Measurements from ENCODE around the gene PLCG2.
"Not testable (repeated sequence)": the region's sequence is repeated elsewhere in the genome, so short reads cannot be mapped to it uniquely, and the experiment has no call there.

Gene PLCG2

DNA sequence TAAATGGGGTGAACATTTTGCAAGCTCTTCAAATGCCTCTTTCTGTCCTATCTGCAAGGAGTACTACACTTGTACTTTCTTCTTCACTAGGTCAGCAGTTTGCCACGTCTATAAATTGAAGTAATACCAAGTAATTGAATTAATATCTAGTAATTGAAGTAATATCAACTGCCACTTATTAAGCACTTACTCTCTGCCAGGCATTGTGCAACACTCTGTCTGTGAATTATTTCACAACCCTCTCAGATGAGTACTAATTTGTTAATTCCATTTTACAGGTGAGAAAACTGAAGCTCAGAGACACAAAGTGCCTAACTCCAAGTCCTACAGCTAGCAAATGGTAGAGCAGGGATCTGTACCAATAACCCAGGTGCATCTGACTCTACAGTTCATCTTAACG is 228.1 kb downstream of the PLCG2 start:
- Histone ChIP-seq H3K4me2 (no peak overlapping the region), H3K4me1 (no peaks in the 10 kb centered on the region), H3K27ac (no peak overlapping the region), H3K27me3 (no peaks in the 10 kb centered on the region), H3K9me3 (replicated peaks in 1 of 11) (peaks cover 51 to 60% (median 58%) of the 10 kb centered on the region in 11 experiments), H3K4me3 (no peak overlapping the region), H4K20me1 (no peaks in the 10 kb centered on the region), H3K36me3 (peaks cover 0 to 9% (median 0%) of the 10 kb centered on the region in 11 experiments; a peak in 3 of 22 replicates), H3K9ac (no peak overlapping the region)
- no peak for TF ChIP-seq Cebpa-rat (IDR thresholded peaks at IDR 0.05)

DNA sequence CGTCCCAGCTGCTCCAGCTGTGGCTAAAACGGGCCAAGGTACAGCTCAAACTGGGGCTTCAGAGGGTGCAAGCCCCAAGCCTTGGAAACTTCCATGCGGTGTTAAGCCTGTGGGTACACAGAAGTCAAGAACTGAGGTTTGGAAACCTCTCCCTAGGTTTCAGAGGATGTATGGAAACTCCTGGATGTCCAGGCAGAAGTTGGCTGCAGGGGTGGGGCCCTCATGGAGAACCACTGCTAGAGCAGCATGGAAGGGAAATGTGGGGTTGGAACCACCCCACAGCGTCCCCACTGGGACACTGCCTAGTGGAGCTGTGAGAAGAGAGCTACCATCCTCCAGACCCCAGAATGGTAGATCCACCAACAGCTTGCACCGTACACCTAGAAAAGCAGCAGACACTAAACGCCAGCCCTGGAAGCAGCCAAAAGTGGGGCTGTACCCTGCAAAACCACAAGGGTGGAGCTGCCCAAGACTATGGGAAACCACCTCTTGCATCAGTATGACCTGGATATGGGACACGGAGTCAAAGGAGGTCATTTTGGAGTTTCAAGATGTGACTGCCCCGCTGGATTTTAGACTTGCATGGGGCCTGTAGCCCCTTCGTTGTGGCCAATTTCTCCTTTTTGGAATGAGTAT is 230.0 kb downstream of the PLCG2 start:
- Histone ChIP-seq H3K36me3 (peaks cover 0 to 9% (median 0%) of the 10 kb centered on the region in 11 experiments; a peak in 3 of 22 replicates), H3K9ac (no peak overlapping the region), H4K20me1 (no peaks in the 10 kb centered on the region), H3K4me1 (no peaks in the 10 kb centered on the region), H3K9me3 (replicated peaks in 1 of 11) (peaks cover 51 to 75% (median 65%) of the 10 kb centered on the region in 11 experiments), H3K4me2 (no peak overlapping the region), H3K27ac (no peak overlapping the region), H3K4me3 (peak overlapping the region in 3 of 10 experiments; percentile 13 to 26 (median 13); a peak in 2 of 20 replicates), H3K27me3 (no peaks in the 10 kb centered on the region)
- TF ChIP-seq Cebpa-rat (IDR thresholded peaks at IDR 0.05): no peak

DNA sequence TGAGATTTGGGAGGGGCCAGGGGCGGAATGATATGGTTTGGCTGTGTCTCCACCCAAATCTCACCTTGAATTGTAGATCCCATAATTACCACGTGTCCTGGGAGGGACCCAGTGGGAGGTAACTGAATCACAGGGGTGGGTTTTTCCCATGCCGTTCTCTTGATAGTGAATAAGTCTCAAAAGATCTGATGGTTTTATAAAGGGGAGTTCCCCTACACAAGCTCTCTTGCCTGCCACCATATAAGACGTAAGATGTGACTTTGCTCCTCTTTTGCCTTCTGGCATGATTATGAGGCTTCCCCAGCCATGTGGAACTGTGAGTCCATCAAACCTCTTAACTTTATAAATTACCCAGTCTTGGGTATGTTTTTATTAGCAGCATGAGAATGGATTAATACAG is 230.7 kb downstream of the PLCG2 start:
- not testable (repeated sequence) for H3K27me3 ChIP-seq, H3K4me2 ChIP-seq, H4K20me1 ChIP-seq, H3K9ac ChIP-seq, H3K36me3 ChIP-seq, H3K27ac ChIP-seq, H3K4me1 ChIP-seq
- Histone ChIP-seq H3K9me3 (replicated peaks in 1 of 11) (peaks cover 53 to 79% (median 67%) of the 10 kb centered on the region in 11 experiments), H3K4me3 (0 out of 20 replicates have a peak overlapping the region, but pooled peaks of 1 of the 10 experiments have one; percentile 10)

DNA sequence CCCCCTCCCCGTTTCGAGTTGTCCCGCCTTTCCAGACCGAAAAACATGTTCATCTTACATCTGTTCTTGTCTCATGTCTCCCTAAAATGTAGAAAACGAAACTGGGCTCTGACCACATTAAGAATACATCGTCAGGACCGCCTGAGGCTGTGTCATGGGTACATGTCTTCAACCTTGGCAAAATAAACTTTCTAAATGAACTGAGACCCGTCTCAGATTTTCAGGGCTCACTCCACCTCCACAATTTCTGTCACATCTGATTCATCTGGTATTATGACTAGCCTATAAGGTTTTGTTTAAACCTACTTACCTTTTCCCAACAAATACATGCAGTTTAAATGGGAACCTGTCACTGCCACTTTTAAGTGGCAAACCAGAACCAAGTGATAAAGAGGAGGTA is 231.6 kb downstream of the PLCG2 start:
- no peak for TF ChIP-seq Cebpa-rat (IDR thresholded peaks at IDR 0.05)
- Histone ChIP-seq H3K9me3 (replicated peaks in 1 of 11) (peaks cover 60 to 86% (median 76%) of the 10 kb centered on the region in 11 experiments), H4K20me1 (no peaks in the 10 kb centered on the region), H3K4me2 (no peak overlapping the region), H3K27me3 (no peaks in the 10 kb centered on the region), H3K9ac (no peak overlapping the region), H3K27ac (no peak overlapping the region), H3K4me1 (no peaks in the 10 kb centered on the region), H3K36me3 (peaks cover 0 to 9% (median 0%) of the 10 kb centered on the region in 11 experiments; a peak in 3 of 22 replicates), H3K4me3 (no peak overlapping the region)

DNA sequence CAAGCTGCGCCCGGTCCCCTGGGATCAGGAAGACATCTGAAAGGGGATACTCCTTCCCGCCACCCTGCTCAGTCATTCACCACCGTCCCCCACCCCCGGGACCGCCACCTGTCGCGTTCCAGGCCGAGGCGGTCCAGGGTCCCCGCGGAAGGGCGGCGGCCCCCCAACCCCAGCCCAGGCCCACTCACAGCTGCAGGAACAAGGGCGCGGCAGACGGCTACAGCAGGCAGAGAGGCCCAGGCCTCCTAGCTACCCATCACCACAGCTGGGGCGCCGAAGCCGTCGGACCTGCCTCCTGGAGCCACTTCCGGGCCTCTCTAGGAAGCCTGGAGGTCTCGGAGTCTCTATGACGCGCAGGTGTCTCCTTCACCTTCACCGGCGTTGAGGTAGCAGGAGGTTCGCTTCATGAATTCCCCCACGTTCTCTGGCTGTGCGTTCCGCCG is 232.1 kb downstream of the PLCG2 start, which contains the start of gene SDR42E1:
Gene SDR42E1 (minus strand): TSS at position 272 of the 443 bp plus-strand sequence. CDS start 10,612 bp downstream, outside the sequence.
- no peak within 1 kb of the TSS for H3K4me2 ChIP-seq
- H3K27ac ChIP-seq: no peak within 1 kb of the TSS
- H3K9me3 ChIP-seq (replicated peaks in 1 of 11): peaks cover 60 to 86% (median 80%) of the 10 kb centered on the region in 11 experiments
- H4K20me1 ChIP-seq: no peaks in the 10 kb centered on the region
- no peaks in the 10 kb centered on the region for H3K27me3 ChIP-seq
- H3K36me3 ChIP-seq: peaks cover 0 to 9% (median 0%) of the 10 kb centered on the region in 11 experiments; a peak in 3 of 22 replicates
- no peak within 1 kb of the TSS for H3K9ac ChIP-seq
- H3K4me1 ChIP-seq: no peaks in the 10 kb centered on the region
- TF ChIP-seq Cebpa-rat (IDR thresholded peaks at IDR 0.05): no peak
- H3K4me3 ChIP-seq: no peak within 1 kb of the TSS

Measured in BLaER1 treated with 17β-estradiol and CSF1 and Interleukin-3, amounts not matched to agents 10 nM and 100 nM (cell line).